Thymus (tissue), 11 donors: ENCODE results near the gene HBZ. TPM values are rescaled to one million over a fixed set of nuclear protein-coding genes. Genes with fewer than 3 reads are reported as not detected.
A peak's percentile ranks its signal among the peaks of the same experiment; 100 is the strongest.
"Not testable (repeated sequence)": the region's sequence is repeated elsewhere in the genome, so short reads cannot be mapped to it uniquely, and the experiment has no call there.

Experiments
- DNase-seq, 9 donors: peaks; one replicate each; pipeline ENCODE4 v3.0.0-alpha.2; 2013; ENCODE audit warnings: low spot score in 9 of 9, low read depth in 6 of 9, missing footprints in 1 of 9
- H3K27ac ChIP-seq, 2 donors: one replicate each; pipeline ENCODE4 v1.5.1; 2013; ENCODE audit warnings: control low read depth in 1 of 2, low read depth in 1 of 2, low read length in 1 of 2, mild to moderate bottlenecking in 1 of 2, moderate library complexity in 1 of 2
- H3K27me3 ChIP-seq, 2 donors: one replicate each; pipeline ENCODE4 v1.5.1; 2013; ENCODE audit warnings: low read length in 1 of 2; ENCODE audit not compliant: control insufficient read depth in 2 of 2, insufficient read depth in 1 of 2
- H3K36me3 ChIP-seq, 2 donors: one replicate each; pipeline ENCODE4 v1.5.1; 2013; ENCODE audit warnings: low read length in 1 of 2, mild to moderate bottlenecking in 1 of 2, moderate library complexity in 1 of 2; ENCODE audit not compliant: control insufficient read depth in 2 of 2, insufficient read depth in 2 of 2
- H3K4me1 ChIP-seq, 2 donors: one replicate each; pipeline ENCODE4 v1.5.1; 2013; ENCODE audit warnings: low read length in 2 of 2; ENCODE audit not compliant: control insufficient read depth in 2 of 2, insufficient read depth in 2 of 2
- H3K4me3 ChIP-seq, 2 donors: one replicate each; pipeline ENCODE4 v1.5.1; 2013; ENCODE audit warnings: low read length in 2 of 2, control low read depth in 1 of 2, mild to moderate bottlenecking in 1 of 2
- H3K9me3 ChIP-seq, 2 donors: one replicate each; pipeline ENCODE4 v1.5.1; 2013; ENCODE audit warnings: low read length in 1 of 2, mild to moderate bottlenecking in 1 of 2; ENCODE audit not compliant: control insufficient read depth in 2 of 2, insufficient read depth in 1 of 2
- WGBS: extraction: QIAGEN DNeasy Blood & Tissue Kit; methylation state at CpG from one replicate; pipeline ENCODE4 v1.1.7; 2013; 5-methylcytosine and 5-hydroxymethylcytosine counted together
- polyA plus RNA-seq: library from polyadenylated mRNA; stranded (reverse); fragments of 200-250 nt; gene quantifications from one replicate; pipeline ENCODE4 v1.2.3, GENCODE V29; 2013
- total RNA-seq: library from RNA; stranded (reverse); fragments of 120-200 nt; gene quantifications from one replicate; pipeline ENCODE4 v1.2.4, GENCODE V29; 2013
- donor health status: healthy.

HBZ gene
- total and polyA plus RNA-seq, 2 donors, result 0.34 to 3.2 TPM

DNA sequence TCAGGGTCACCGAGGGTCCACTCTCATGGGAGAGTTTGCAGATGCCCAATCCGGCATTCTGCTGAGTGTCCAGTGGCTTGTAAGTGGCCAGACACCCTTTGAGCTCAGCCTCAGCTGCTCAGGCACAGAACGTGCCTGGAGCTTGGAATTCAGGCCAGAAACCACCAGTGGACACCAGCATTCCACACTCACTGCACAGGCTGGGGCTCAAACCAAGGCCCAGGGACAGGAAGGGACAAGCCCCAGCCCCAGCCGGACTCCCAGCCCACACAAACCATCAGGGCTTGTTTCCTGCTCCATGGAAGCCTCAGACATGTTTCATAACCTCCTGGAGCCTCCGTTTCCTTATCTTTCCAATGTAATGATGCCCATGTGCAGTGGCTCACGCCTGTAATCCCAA, 9.0 kb upstream of the HBZ start:
- Histone ChIP-seq H3K27ac (peak overlapping the region in 1 of 2 donors; percentile 28), H3K9me3 (no peaks in the 10 kb centered on the region), H3K27me3 (peaks cover 3 to 19% of the 10 kb centered on the region in 2 donors), H3K4me3 (no peak overlapping the region), H3K36me3 (no peaks in the 10 kb centered on the region), H3K4me1 (peaks cover 0 to 3% of the 10 kb centered on the region in 2 donors)
- WGBS, result 84% methylated on average over 6 of the region's 6 CpGs
- no peak for DNase-seq

DNA sequence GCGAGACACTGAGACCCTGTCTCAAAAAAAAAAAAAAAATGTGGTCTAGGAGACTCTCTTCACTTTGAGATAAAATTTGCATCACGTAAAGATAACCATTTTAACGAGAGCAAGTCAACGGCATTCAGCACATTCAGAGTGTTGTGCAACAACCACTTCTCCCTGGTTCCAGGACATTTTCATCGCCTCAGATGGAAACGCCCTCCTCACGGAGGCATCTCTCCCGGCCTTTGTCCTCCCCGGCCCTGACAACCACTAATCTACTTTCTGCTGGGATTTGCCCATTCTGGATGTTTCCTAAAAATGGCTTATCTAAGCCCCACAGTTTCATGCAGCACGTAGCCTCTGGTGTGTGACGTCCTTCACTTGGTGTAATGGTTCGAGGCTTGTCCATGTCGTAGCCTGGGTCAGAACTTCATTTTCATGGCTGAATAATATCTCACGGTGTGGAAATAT, 7.6 kb upstream of the HBZ start:
- H3K36me3 ChIP-seq, result no peaks in the 10 kb centered on the region
- DNase-seq, result no peak
- H3K4me1 ChIP-seq, result no peaks in the 10 kb centered on the region
- H3K27ac ChIP-seq, result no peak overlapping the region
- no peak overlapping the region for H3K4me3 ChIP-seq
- WGBS, result 94% methylated on average over 14 of the region's 14 CpGs
- peaks cover 4 to 29% of the 10 kb centered on the region in 2 donors for H3K27me3 ChIP-seq
- H3K9me3 ChIP-seq, result no peaks in the 10 kb centered on the region

DNA sequence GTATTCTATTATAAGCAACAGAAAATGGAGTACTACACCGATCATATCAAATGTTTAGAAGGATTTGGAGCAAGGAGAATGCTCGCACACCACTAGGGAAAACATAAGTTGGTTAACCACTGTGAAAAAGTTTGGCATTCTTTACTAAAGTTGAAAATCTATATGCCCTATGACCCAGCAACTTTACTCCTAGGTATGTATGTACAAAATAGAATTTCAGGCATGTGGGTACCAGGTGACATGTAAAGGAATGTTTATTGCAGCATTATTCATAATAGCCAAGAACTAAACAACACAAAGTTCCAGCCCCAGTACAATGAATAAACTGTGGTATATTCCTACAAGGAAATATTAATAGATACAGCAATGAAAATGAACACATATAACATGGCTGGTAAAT, 5.8 kb upstream of the HBZ start:
- H3K4me1 ChIP-seq, result no peaks in the 10 kb centered on the region
- no peaks in the 10 kb centered on the region for H3K36me3 ChIP-seq
- no peak overlapping the region for H3K4me3 ChIP-seq
- WGBS, result 91% methylated on average over 2 of the region's 2 CpGs
- no peak overlapping the region for H3K27ac ChIP-seq
- peaks cover 2 to 33% of the 10 kb centered on the region in 2 donors for H3K27me3 ChIP-seq
- no peak for DNase-seq
- no peaks in the 10 kb centered on the region for H3K9me3 ChIP-seq

DNA sequence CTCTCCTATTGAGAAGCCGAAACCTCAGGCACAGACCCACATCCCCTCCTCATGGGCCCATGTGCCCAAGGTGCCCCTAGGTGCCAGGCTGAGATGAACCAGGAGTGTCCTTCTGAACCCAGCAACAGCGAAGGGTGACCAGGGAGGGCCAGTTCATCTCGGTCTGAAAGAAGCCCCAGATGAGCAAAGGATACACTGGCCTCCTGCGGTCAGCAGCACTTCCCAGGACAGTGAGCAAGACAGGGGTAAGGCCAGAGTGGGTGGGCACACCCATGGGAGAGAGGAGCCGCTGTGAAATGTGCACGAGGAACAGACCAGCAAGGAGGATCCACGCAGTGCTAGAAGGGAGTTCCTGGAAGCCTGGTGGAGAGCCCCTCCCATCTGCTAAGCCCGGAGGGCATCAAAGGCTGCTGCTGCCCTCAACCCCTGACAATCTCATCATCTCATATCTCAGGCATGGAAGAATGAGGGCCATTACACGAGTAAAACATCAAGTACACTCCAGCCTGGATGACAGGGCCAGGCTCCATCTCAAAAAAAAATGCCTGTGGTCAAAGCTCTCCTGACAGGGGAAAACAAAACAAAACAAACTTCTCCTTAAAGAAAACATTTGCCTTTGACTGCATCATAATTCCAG, 3.3 kb upstream of the HBZ start:
- Histone ChIP-seq H3K9me3 (no peaks in the 10 kb centered on the region), H3K4me1 (peaks cover 0 to under 1% of the 10 kb centered on the region in 2 donors), H3K36me3 (no peaks in the 10 kb centered on the region), H3K4me3 (no peak overlapping the region), H3K27ac (no peak overlapping the region), H3K27me3 (peaks cover 4 to 39% of the 10 kb centered on the region in 2 donors)
- WGBS, result 63% methylated on average over 9 of the region's 9 CpGs
- no peak for DNase-seq

DNA sequence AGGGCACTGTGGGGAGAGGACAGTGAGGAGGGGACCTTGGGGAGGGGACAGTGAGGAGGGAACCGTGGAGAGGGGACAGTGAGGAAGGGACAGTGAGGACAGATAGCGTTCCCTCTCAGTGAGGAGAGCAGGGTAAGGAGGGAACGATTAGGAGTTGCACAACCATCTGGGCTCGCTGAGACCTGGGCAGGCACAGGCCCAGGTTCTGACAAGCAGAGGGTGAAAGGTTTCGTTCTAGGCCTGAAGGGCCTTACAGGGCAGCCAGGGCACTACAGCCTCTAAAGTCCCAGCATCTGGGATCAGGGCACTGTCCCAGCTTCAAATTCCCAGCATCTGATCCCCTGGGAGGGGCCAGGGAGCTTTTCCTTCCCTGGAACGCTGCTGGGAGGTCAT, 681 bp downstream of the HBZ start:
- not testable (repeated sequence) for H3K9me3 ChIP-seq, H3K27ac ChIP-seq, H3K4me1 ChIP-seq, H3K36me3 ChIP-seq, H3K4me3 ChIP-seq, DNase-seq
- 71% methylated on average over 4 of the region's 6 CpGs for whole genome bisulfite sequencing
- peaks cover 23 to 70% of the 10 kb centered on the region in 2 donors for H3K27me3 ChIP-seq

DNA sequence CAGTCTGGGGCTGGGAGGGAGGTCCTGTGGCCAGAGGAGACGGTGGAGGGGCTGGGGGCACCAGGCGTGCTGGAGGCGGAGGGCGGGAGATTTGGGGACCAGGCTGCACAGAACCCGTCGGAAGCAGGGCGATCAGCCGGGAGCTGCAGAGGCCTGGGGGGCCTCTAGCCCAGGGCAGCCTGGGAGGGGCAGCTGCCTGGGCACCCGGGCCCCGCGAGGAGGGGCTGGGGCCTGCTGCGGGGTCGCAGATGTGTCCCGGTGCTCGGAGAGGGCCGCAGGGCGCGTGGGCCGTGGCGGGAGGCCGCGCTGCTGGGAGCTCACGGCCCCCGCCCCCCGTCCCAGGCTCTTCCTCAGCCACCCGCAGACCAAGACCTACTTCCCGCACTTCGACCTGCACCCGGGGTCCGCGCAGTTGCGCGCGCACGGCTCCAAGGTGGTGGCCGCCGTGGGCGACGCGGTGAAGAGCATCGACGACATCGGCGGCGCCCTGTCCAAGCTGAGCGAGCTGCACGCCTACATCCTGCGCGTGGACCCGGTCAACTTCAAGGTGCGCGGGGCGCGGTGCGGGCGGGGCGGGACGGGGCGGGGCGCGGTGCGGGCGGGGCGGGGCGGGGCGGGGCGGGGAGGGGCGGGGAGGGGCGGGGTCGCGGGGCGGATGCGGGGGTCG, 1.2 kb downstream of the HBZ start:
- H3K27ac ChIP-seq, H3K9me3 ChIP-seq, H3K36me3 ChIP-seq, H3K4me3 ChIP-seq, DNase-seq, H3K4me1 ChIP-seq: not testable (repeated sequence)
- peaks cover 24 to 72% of the 10 kb centered on the region in 2 donors for H3K27me3 ChIP-seq
- 5% methylated on average over 4 of the region's 74 CpGs for WGBS

DNA sequence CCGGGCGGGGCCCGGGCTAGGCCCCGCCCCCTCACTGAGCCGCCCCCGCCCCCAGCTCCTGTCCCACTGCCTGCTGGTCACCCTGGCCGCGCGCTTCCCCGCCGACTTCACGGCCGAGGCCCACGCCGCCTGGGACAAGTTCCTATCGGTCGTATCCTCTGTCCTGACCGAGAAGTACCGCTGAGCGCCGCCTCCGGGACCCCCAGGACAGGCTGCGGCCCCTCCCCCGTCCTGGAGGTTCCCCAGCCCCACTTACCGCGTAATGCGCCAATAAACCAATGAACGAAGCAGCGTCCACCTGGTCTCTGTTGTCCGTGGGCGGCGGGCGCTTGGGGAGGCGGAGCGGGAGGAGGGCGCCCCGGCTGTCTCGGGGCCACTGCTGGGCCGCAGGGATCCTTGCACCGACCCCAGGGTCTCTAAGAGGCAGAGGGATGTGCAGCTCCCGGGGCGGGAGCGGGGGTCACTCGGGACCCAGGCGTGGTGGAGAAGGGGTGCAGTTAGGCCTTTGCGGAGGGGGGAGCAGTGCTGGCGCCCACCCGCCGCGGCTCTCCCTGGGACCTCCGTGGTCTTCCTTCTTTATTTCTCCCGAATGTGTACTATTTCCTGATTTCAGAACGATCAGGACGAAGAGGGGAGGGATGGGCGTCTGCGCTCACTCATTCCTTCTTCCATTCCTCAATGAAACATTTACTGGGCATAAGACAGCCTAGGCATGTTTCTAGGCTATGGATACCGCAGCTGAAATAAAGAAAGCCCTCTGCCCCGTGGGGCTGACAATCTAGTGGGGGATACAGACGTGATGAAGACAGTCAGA, 2.0 kb downstream of the HBZ start:
- Histone ChIP-seq H3K4me3 (peak overlapping the region in 1 of 2 donors; percentile 51), H3K9me3 (no peaks in the 10 kb centered on the region), H3K36me3 (no peaks in the 10 kb centered on the region), H3K4me1 (peaks cover 0 to 10% of the 10 kb centered on the region in 2 donors), H3K27me3 (peaks cover 24 to 70% of the 10 kb centered on the region in 2 donors), H3K27ac (no peak overlapping the region)
- peak in 1 of 9 donors; percentile 19 for DNase-seq
- 3% methylated on average over 53 of the region's 59 CpGs for WGBS

DNA sequence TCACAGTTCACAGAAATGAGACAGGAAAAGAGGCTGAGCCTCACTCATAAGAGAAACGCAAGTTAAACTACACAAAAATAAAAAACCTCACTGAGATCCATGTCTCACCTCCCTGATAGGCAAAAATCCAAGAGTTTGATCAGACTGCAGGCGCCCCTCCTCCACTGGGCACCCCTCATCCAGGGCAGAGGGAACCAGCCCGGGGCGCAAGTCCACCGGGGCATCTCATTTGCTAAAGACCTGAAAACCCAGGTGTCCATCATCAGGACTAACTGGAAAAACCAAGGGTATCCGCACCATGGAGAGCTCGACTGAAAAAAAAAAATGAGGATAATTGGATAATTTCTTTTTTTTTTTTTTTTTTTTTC, 2.6 kb downstream of the HBZ start:
- Histone ChIP-seq H3K27ac (no peak overlapping the region), H3K36me3 (no peaks in the 10 kb centered on the region), H3K4me3 (peak overlapping the region in 1 of 2 donors; percentile 51), H3K9me3 (no peaks in the 10 kb centered on the region), H3K27me3 (peaks cover 24 to 69% of the 10 kb centered on the region in 2 donors), H3K4me1 (peaks cover 0 to 10% of the 10 kb centered on the region in 2 donors)
- DNase-seq, result no peak
- 68% methylated on average over 7 of the region's 7 CpGs for WGBS
